ENCODE results near the gene TLK1. TPM values are rescaled to one million over a fixed set of nuclear protein-coding genes. Genes with fewer than 3 reads are reported as not detected.

TLK1 gene
- total RNA-seq, 1 donor from 2014 or later: 45.7 TPM

- no peak overlapping the region for H3K27ac Mint-ChIP-seq (ENCODE audit: unreplicated experiment)
- DNase-seq: no peak
- H3K4me3 Mint-ChIP-seq (ENCODE audit: unreplicated experiment): no peak overlapping the region
- peaks cover 11% of the 10 kb centered on the region for H3K4me1 Mint-ChIP-seq (ENCODE audit: low read depth, unreplicated experiment)
- no peaks in the 10 kb centered on the region for H3K36me3 Mint-ChIP-seq (ENCODE audit: unreplicated experiment)
- no peaks in the 10 kb centered on the region for H3K27me3 Mint-ChIP-seq (ENCODE audit: unreplicated experiment)
- H3K9me3 Mint-ChIP-seq (ENCODE audit: unreplicated experiment): no peaks in the 10 kb centered on the region
- no peak for TF ChIP-seq CTCF (IDR thresholded peaks at IDR 0.05; ENCODE audit: partially characterized antibody, unreplicated experiment)
These were observed 73.1 kb downstream of the TLK1 start for GRCh38 chr2:171087547-171087946.

GRCh38 chr2:171086352-171087290, 74.1 kb downstream of the TLK1 start:
- no peaks in the 10 kb centered on the region for H3K9me3 Mint-ChIP-seq (ENCODE audit: unreplicated experiment)
- no peaks in the 10 kb centered on the region for H3K27me3 Mint-ChIP-seq (ENCODE audit: unreplicated experiment)
- no peak overlapping the region for H3K4me3 Mint-ChIP-seq (ENCODE audit: unreplicated experiment)
- peak; percentile 11 for TF ChIP-seq CTCF (IDR thresholded peaks at IDR 0.05; ENCODE audit: partially characterized antibody, unreplicated experiment)
- H3K4me1 Mint-ChIP-seq (ENCODE audit: low read depth, unreplicated experiment): peaks cover 16% of the 10 kb centered on the region
- no peak overlapping the region for H3K27ac Mint-ChIP-seq (ENCODE audit: unreplicated experiment)
- no peaks in the 10 kb centered on the region for H3K36me3 Mint-ChIP-seq (ENCODE audit: unreplicated experiment)
- DNase-seq: peak; percentile 51

DNA sequence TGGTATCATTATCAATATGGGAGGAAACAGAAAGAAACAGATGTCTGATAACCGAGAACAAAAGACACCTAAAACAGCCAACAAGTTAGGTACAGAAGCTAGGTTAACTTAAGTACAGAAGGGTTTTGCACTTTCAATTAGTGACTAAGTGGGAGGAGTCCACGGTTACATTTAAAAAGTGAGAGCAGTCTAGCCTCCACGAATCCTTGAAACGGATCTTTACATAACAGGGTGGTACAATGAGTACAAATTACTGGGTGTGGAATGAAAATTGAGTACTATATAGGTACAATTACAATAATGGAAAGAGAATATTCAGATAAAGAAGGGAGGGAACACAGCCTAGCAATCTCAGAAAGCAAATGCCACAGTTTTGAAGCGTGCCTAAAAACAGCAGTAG, 76.6 kb downstream of the TLK1 start:
- no peak for DNase-seq
- Mint-ChIP-seq H3K27ac (ENCODE audit: unreplicated experiment) (no peak overlapping the region), H3K4me1 (ENCODE audit: low read depth, unreplicated experiment) (peaks cover 17% of the 10 kb centered on the region), H3K27me3 (ENCODE audit: unreplicated experiment) (no peaks in the 10 kb centered on the region), H3K4me3 (ENCODE audit: unreplicated experiment) (no peak overlapping the region), H3K36me3 (ENCODE audit: unreplicated experiment) (no peaks in the 10 kb centered on the region), H3K9me3 (ENCODE audit: unreplicated experiment) (no peaks in the 10 kb centered on the region)
- no peak for TF ChIP-seq CTCF (IDR thresholded peaks at IDR 0.05; ENCODE audit: partially characterized antibody, unreplicated experiment)

GRCh38 chr2:171083451-171083850, 77.2 kb downstream of the TLK1 start:
- Mint-ChIP-seq H3K9me3 (ENCODE audit: unreplicated experiment) (no peaks in the 10 kb centered on the region), H3K4me3 (ENCODE audit: unreplicated experiment) (no peak overlapping the region), H3K27ac (ENCODE audit: unreplicated experiment) (peak overlapping the region; percentile 8), H3K4me1 (ENCODE audit: low read depth, unreplicated experiment) (peaks cover 17% of the 10 kb centered on the region), H3K27me3 (ENCODE audit: unreplicated experiment) (no peaks in the 10 kb centered on the region), H3K36me3 (ENCODE audit: unreplicated experiment) (no peaks in the 10 kb centered on the region)
- no peak for TF ChIP-seq CTCF (IDR thresholded peaks at IDR 0.05; ENCODE audit: partially characterized antibody, unreplicated experiment)
- DNase-seq: no peak

DNA sequence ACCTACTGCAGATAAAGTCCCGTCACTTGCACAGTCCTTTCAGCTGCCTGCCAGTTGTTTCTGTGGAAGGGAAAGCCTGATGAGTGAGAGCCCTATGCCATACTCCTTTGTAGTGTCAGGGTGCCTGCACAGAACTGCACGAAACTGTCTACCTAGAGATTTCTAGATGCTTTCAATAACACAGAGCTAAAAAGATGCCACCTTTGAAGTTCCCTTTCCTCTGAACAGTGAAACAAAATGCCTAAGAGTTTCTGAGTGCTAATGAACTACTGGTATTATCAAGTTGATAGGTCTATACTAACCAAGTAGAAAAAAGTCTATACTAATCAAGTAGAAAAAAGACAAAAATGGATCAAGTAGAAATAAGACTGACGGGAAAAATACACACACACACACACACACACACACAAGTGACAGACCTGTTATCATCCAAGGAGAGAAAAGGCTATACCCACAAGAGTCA, 79.0 kb downstream of the TLK1 start:
- Mint-ChIP-seq H3K27ac (ENCODE audit: unreplicated experiment) (no peak overlapping the region), H3K9me3 (ENCODE audit: unreplicated experiment) (no peaks in the 10 kb centered on the region), H3K4me3 (ENCODE audit: unreplicated experiment) (no peak overlapping the region)

More for the DNA sequence above, 79.0 kb downstream of the TLK1 start:
- Mint-ChIP-seq H3K4me1 (ENCODE audit: low read depth, unreplicated experiment) (peaks cover 17% of the 10 kb centered on the region), H3K36me3 (ENCODE audit: unreplicated experiment) (no peaks in the 10 kb centered on the region), H3K27me3 (ENCODE audit: unreplicated experiment) (no peaks in the 10 kb centered on the region)
- no peak for DNase-seq
- TF ChIP-seq CTCF (IDR thresholded peaks at IDR 0.05; ENCODE audit: partially characterized antibody, unreplicated experiment): no peak

Measured in glutamatergic neuron (in vitro differentiated cells).